Lung (tissue), 12 donors: ENCODE results near the gene FDXR. TPM values are rescaled to one million over a fixed set of nuclear protein-coding genes. Genes with fewer than 3 reads are reported as not detected.

Experiments
- ATAC-seq: fragments of 200-7000 bp; cut with Tn5 transposase; one replicate; pipeline ENCODE4 v1.9.1; 2020; ENCODE audit warnings: moderate number of reproducible peaks; ENCODE audit not compliant: insufficient read depth, low FRiP score
- DNase-seq, 3 donors: peaks; one replicate each; pipeline ENCODE4 v3.0.0-alpha.2; 2013 to 2017
- H3K27ac ChIP-seq, 2 donors: one replicate each; pipeline ENCODE4 v1.5.1; 2013; ENCODE audit warnings: mild to moderate bottlenecking in 2 of 2, moderate library complexity in 2 of 2, control low read depth in 1 of 2, inconsistent platforms in 1 of 2, low read depth in 1 of 2, low read length in 1 of 2
- H3K27me3 ChIP-seq, 3 donors: one replicate each; pipeline ENCODE4 v1.5.1; 2013; ENCODE audit warnings: low read length in 2 of 3; ENCODE audit not compliant: control insufficient read depth in 3 of 3, insufficient read depth in 3 of 3
- H3K36me3 ChIP-seq, 4 donors: one replicate each; pipeline ENCODE4 v1.5.1; 2013; ENCODE audit warnings: low read length in 4 of 4, mild to moderate bottlenecking in 1 of 4, moderate library complexity in 1 of 4; ENCODE audit not compliant: control insufficient read depth in 4 of 4, insufficient read depth in 4 of 4
- H3K4me1 ChIP-seq, 5 donors: one replicate each; pipeline ENCODE4 v1.5.1; 2013; ENCODE audit warnings: low read length in 5 of 5, mild to moderate bottlenecking in 2 of 5, moderate library complexity in 1 of 5; ENCODE audit not compliant: control insufficient read depth in 5 of 5, insufficient read depth in 5 of 5
- H3K4me3 ChIP-seq: one replicate; pipeline ENCODE4 v1.5.1; 2013; ENCODE audit warnings: mild to moderate bottlenecking, control low read depth, moderate library complexity
- H3K9ac ChIP-seq, 2 donors: one replicate each; pipeline ENCODE4 v1.5.1; 2013; ENCODE audit warnings: low read length in 2 of 2, control low read depth in 1 of 2; ENCODE audit not compliant: insufficient read depth in 1 of 2
- H3K9me3 ChIP-seq, 4 donors: one replicate each; pipeline ENCODE4 v1.5.1; 2013; ENCODE audit warnings: low read length in 3 of 4, mild to moderate bottlenecking in 1 of 4, moderate library complexity in 1 of 4; ENCODE audit not compliant: control insufficient read depth in 4 of 4, insufficient read depth in 3 of 4
- WGBS, 2 donors: extraction: QIAGEN DNeasy Blood & Tissue Kit; methylation state at CpG; one replicate each; pipeline ENCODE4 v1.1.7; 2013; 5-methylcytosine and 5-hydroxymethylcytosine counted together
- polyA plus RNA-seq, 2 donors: library from polyadenylated mRNA; stranded (reverse); fragments of 200-250 nt; gene quantifications; one replicate each; pipeline ENCODE4 v1.2.1, GENCODE V29; 2013
- total RNA-seq, 2 donors: library from RNA; depleted of rRNA in 1 of 2; stranded (reverse); fragments of >200 nt in 1 of 2; gene quantifications; one replicate each; pipeline ENCODE4 v1.2.1, GENCODE V29; 2014 to 2021
- TF ChIP-seq, protein P1 (sequence below): IDR thresholded peaks from 2 replicates; pipeline ENCODE4 v1.5.1; 2012; ENCODE audit warnings: mild to moderate bottlenecking; ENCODE audit errors: control extremely low read depth, extremely low read depth
- donor health status: control.
- donor health status: control.
- donor health status: Bipolar disorder and iron deficiency.
- donor health status: healthy.
- donor health status: DM: yes; HTN: yes; CAD: no.

FDXR gene
- total and polyA plus RNA-seq, 4 donors, result 7.8 to 17.5 (median 10.7) TPM

DNA sequence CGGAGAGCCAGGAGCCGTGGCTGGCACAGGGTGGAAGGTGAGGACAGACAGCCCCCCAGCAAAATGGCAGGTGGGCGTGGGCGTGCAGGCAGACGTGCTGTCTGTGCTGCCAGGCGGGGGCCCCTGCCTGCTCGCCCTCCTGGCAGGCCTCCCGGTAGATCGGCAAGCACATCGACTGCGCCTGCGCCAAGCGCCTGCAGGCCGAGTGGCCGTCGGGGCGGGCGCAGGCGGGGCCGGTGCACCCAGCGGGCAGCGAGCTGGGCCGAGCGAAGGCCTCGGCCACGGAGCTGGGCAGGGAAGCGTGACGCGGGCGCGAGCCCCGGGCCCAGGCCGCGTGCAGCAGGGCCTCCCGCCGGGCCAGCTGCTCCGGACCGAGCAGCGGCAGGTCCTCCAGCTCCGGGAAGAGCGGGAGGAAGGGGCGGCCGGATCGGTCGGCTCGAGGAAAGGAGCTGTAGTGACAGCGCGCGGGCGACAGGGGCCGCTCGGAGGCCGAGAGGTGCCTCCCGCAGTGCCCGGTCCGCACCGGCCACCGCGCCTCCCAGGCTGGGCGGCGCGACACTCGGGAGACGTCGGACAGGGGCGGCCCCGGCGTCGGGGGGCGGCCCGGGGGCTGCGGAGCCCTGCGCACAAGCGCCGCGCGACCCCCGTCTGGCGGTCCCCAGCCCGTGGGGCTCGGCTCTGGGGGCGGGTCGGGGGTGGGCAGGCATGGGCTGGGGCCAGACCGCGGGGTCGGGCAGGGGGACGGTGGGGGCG is 30.0 kb downstream of the FDXR start:
- H3K4me3 ChIP-seq, result no peak overlapping the region
- peaks cover 0 to 10% (median 8%) of the 10 kb centered on the region in 3 donors for H3K27me3 ChIP-seq
- peak; percentile 85 for ATAC-seq
- no peaks in the 10 kb centered on the region for H3K9me3 ChIP-seq
- H3K27ac ChIP-seq, result no peak overlapping the region
- H3K4me1 ChIP-seq, result peaks cover 4 to 23% (median 12%) of the 10 kb centered on the region in 5 donors
- H3K9ac ChIP-seq, result no peak overlapping the region
- WGBS, 2 donors, result 4 to 5% methylated on average over 58 to 88 of the region's 88 CpGs
- peaks cover 0 to 8% (median 0%) of the 10 kb centered on the region in 4 donors for H3K36me3 ChIP-seq
- TF ChIP-seq, protein P1, sequence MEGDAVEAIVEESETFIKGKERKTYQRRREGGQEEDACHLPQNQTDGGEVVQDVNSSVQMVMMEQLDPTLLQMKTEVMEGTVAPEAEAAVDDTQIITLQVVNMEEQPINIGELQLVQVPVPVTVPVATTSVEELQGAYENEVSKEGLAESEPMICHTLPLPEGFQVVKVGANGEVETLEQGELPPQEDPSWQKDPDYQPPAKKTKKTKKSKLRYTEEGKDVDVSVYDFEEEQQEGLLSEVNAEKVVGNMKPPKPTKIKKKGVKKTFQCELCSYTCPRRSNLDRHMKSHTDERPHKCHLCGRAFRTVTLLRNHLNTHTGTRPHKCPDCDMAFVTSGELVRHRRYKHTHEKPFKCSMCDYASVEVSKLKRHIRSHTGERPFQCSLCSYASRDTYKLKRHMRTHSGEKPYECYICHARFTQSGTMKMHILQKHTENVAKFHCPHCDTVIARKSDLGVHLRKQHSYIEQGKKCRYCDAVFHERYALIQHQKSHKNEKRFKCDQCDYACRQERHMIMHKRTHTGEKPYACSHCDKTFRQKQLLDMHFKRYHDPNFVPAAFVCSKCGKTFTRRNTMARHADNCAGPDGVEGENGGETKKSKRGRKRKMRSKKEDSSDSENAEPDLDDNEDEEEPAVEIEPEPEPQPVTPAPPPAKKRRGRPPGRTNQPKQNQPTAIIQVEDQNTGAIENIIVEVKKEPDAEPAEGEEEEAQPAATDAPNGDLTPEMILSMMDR, result peak; percentile 30
- peak; percentile 68 to 85 (median 73) for DNase-seq

DNA sequence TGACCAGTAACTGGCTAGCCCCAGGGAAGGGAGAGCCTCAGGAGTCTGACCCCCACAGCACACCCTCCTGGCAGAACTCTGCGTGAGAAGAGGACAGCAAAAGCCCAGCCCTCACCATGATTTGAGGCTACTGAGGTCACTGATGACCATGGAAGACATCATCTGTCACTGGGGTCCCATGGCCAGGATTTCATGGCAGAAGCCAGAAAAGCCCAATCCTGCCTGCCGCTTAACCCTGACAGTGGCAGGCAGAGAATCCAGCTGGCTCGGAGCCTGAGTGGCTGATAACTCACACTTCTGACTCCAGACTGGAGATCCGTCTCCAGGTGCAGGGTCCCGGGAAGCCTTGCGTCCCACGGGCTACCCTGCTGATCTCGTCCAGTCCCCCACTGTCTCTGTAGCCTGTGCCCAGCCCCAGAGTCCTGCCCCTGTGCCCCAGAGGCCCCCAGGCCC is 30.6 kb downstream of the FDXR start:
- TF ChIP-seq, protein P1, result no peak
- Histone ChIP-seq H3K4me1 (peaks cover 4 to 23% (median 12%) of the 10 kb centered on the region in 5 donors), H3K9me3 (no peaks in the 10 kb centered on the region), H3K9ac (no peak overlapping the region), H3K4me3 (no peak overlapping the region), H3K27me3 (peaks cover 0 to 10% (median 8%) of the 10 kb centered on the region in 3 donors), H3K27ac (no peak overlapping the region), H3K36me3 (peaks cover 0 to 8% (median 0%) of the 10 kb centered on the region in 4 donors)
- no peak for DNase-seq
- 57 to 90% methylated on average over 8 of the region's 8 CpGs for WGBS, 2 donors
- ATAC-seq, result no peak

DNA sequence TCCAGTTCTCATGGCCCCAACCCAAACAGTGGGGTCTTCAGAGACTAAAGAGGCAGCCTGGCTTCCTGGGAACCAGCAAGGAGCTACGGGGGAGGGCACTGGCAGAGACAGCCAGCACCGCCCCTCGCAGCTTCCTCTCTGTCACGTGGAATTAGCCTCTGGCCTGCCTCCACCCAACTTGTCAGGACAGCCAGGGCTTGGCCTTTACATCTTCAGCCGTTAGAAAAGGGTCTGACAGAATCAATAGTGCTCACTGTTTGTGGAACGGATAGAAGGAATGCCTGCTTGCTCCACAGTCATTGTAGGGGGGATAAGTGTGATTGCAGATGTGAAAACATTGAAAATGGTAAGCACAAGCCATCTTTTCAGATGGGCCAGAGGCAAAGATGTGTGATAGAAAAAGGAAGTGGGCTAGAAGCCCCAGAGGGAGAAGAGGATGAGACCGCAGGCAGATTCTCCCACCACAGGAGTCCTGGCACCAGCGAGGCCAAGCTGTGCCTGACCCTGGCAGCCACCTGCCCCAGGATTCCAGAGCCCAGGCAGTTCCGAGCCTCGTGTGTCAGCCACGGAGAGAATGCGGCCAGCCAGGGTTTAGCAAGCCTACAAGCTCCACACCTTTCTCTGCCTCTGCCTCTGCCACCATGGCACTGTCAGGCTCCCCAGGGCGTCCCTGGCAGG is 31.7 kb downstream of the FDXR start:
- H3K9me3 ChIP-seq, result no peaks in the 10 kb centered on the region
- ATAC-seq (no peak), DNase-seq (peak in 2 of 3 donors; percentile 42 to 61)
- peaks cover 0 to 10% (median 6%) of the 10 kb centered on the region in 3 donors for H3K27me3 ChIP-seq
- 33 to 45% methylated on average over 13 of the region's 13 CpGs for WGBS, 2 donors
- peaks cover 0 to 17% (median 0%) of the 10 kb centered on the region in 4 donors for H3K36me3 ChIP-seq
- no peak overlapping the region for H3K27ac ChIP-seq
- H3K9ac ChIP-seq, result peak overlapping the region in 1 of 2 donors; percentile 40
- no peak overlapping the region for H3K4me3 ChIP-seq
- H3K4me1 ChIP-seq, result peaks cover 4 to 23% (median 12%) of the 10 kb centered on the region in 5 donors
- TF ChIP-seq, protein P1, result no peak
